ENCODE measurements around the gene RNF141. TPM values are rescaled to one million over a fixed set of nuclear protein-coding genes. Genes with fewer than 3 reads are reported as not detected.

The RNF141 gene
- total RNA-seq, 2 experiments from 2014 or later, result 19.4 to 20.8 TPM

GRCh38 chr11:10476342-10476741, 64.6 kb downstream of the RNF141 start:
- Mint-ChIP-seq H3K27ac (no peak overlapping the region), H3K4me3 (no peak overlapping the region), H3K27me3 (no peaks in the 10 kb centered on the region), H3K36me3 (ENCODE audit: low read depth) (peaks cover 18% of the 10 kb centered on the region), H3K9me3 (no peaks in the 10 kb centered on the region), H3K4me1 (ENCODE audit: low read depth) (peaks cover 15% of the 10 kb centered on the region)
- ChIA-PET POLR2A (interaction anchor here (0.8 to 1.9 kb wide), 3 partner anchors 13 to 21 kb away, joined by 3 to 7 read pairs (median 3); no protein-coding TSS in a partner anchor), CTCF (interaction anchor here (0.6 to 1.4 kb wide), 5 partner anchors 10 to 110 kb away, joined by 3 to 4 read pairs (median 3); no protein-coding TSS in a partner anchor)
- no peak for TF ChIP-seq CTCF (IDR thresholded peaks at IDR 0.05)
- intact Hi-C loops (cut with micrococcal nuclease), result no loop called here
- ATAC-seq (no peak), DNase-seq (no peak)

GRCh38 chr11:10474551-10474950, 66.4 kb downstream of the RNF141 start:
- ChIA-PET CTCF (no interaction called here), POLR2A (interaction anchor here (1.3 to 1.9 kb wide), 2 partner anchors 15 to 19 kb away, joined by 3 to 7 read pairs; partner anchors contain the start of gene AMPD3)
- no peaks in the 10 kb centered on the region for H3K27me3 Mint-ChIP-seq
- DNase-seq, result no peak
- no peak for TF ChIP-seq CTCF (IDR thresholded peaks at IDR 0.05)
- H3K9me3 Mint-ChIP-seq, result peaks cover 8% of the 10 kb centered on the region
- peaks cover 23% of the 10 kb centered on the region for H3K36me3 Mint-ChIP-seq (ENCODE audit: low read depth)
- no peak overlapping the region for H3K27ac Mint-ChIP-seq
- no peak overlapping the region for H3K4me3 Mint-ChIP-seq
- H3K4me1 Mint-ChIP-seq (ENCODE audit: low read depth), result peaks cover 18% of the 10 kb centered on the region
- ATAC-seq, result no peak
- intact Hi-C loops (cut with micrococcal nuclease), result no loop called here

- no peak for ATAC-seq
- TF ChIP-seq CTCF (IDR thresholded peaks at IDR 0.05), result no peak
- ChIA-PET POLR2A (interaction anchor here (1.3 kb wide), 1 partner anchor 18 kb away, joined by 3 read pairs; the partner anchor contains the start of gene AMPD3), CTCF (no interaction called here)
- H3K27ac Mint-ChIP-seq, result no peak overlapping the region
- no peak overlapping the region for H3K4me3 Mint-ChIP-seq
- peaks cover 8% of the 10 kb centered on the region for H3K9me3 Mint-ChIP-seq
- no peaks in the 10 kb centered on the region for H3K27me3 Mint-ChIP-seq
- H3K4me1 Mint-ChIP-seq (ENCODE audit: low read depth), result peaks cover 21% of the 10 kb centered on the region
- no peak for DNase-seq
- intact Hi-C loops (cut with micrococcal nuclease), result no loop called here
- H3K36me3 Mint-ChIP-seq (ENCODE audit: low read depth), result peaks cover 25% of the 10 kb centered on the region
These were observed 67.6 kb downstream of the RNF141 start for GRCh38 chr11:10473371-10473770.

GRCh38 chr11:10462746-10463300, 78.2 kb downstream of the RNF141 start:
- H3K4me1 Mint-ChIP-seq (ENCODE audit: low read depth), result peaks cover 40% of the 10 kb centered on the region
- ATAC-seq, result no peak
- CTCF ChIA-PET, result interaction anchor here (0.9 to 2.6 kb wide), 4 partner anchors 8 to 78 kb away, joined by 3 to 10 read pairs (median 4); partner anchors contain the start of genes AMPD3 and RNF141
- H3K9me3 Mint-ChIP-seq, result no peaks in the 10 kb centered on the region
- H3K4me3 Mint-ChIP-seq, result no peak overlapping the region
- POLR2A ChIA-PET, result interaction anchor here (0.8 to 1.4 kb wide), 2 partner anchors 9 to 13 kb away, joined by 3 to 4 read pairs; no protein-coding TSS in a partner anchor
- no peaks in the 10 kb centered on the region for H3K27me3 Mint-ChIP-seq
- DNase-seq, result no peak
- intact Hi-C loops (cut with micrococcal nuclease), result no loop called here
- no peak overlapping the region for H3K27ac Mint-ChIP-seq
- peaks cover 49% of the 10 kb centered on the region for H3K36me3 Mint-ChIP-seq (ENCODE audit: low read depth)
- TF ChIP-seq CTCF (IDR thresholded peaks at IDR 0.05), result no peak

Other genes starting within 250 kb of the RNF141 start
- 10 to 100 TPM in 1 of 2 experiments, 1 to 10 TPM in 1; 10.0 to 11.0 TPM for gene SBF2, start 247.0 kb downstream of the RNF141 start, total RNA-seq
- 10 to 100 TPM; 43.1 to 46.9 TPM for gene ADM, start 236.1 kb downstream of the RNF141 start, total RNA-seq
- 10 to 100 TPM; 31.1 to 34.2 TPM for gene AMPD3, start 85.9 kb downstream of the RNF141 start, total RNA-seq
- gene LYVE1, start 27.5 kb upstream of the RNF141 start, total RNA-seq, result not detected
- not detected for gene IRAG1, start 152.6 kb upstream of the RNF141 start, total RNA-seq
- 10 to 100 TPM; 35.9 to 37.1 TPM for gene CTR9, start 210.1 kb upstream of the RNF141 start, total RNA-seq